ENCODE results near the gene PHETA2.

DNA sequence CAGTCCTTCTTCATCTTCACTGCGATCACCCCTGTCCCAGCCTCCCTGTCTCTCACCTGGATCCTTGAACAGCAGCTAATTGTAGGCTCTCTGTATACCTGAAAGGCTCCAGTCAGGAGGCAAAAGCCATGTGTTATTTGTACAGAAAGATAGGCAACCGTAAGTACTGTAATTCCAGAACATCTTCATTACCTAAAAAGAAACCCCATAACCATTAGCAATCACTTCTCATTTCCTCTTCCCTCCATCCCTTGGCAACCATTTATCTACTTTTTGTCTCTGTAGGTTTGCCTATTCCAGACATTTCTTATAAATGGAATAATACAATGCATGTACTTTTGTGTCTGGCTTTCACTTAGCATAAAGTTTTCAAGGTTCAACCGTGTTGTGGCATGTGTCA is 21.3 kb upstream of the PHETA2 start:
- TF ChIP-seq, protein P1, sequence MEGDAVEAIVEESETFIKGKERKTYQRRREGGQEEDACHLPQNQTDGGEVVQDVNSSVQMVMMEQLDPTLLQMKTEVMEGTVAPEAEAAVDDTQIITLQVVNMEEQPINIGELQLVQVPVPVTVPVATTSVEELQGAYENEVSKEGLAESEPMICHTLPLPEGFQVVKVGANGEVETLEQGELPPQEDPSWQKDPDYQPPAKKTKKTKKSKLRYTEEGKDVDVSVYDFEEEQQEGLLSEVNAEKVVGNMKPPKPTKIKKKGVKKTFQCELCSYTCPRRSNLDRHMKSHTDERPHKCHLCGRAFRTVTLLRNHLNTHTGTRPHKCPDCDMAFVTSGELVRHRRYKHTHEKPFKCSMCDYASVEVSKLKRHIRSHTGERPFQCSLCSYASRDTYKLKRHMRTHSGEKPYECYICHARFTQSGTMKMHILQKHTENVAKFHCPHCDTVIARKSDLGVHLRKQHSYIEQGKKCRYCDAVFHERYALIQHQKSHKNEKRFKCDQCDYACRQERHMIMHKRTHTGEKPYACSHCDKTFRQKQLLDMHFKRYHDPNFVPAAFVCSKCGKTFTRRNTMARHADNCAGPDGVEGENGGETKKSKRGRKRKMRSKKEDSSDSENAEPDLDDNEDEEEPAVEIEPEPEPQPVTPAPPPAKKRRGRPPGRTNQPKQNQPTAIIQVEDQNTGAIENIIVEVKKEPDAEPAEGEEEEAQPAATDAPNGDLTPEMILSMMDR (IDR thresholded peaks at IDR 0.05), result no peak
- TF ChIP-seq POLR2A (IDR thresholded peaks at IDR 0.05), result no peak

All from esophagus squamous epithelium (tissue), 4 donors.